T-helper 17 cell (primary cell): ENCODE data around the gene ANKS1B. TPM values are rescaled to one million over a fixed set of nuclear protein-coding genes. Genes with fewer than 3 reads are reported as not detected.
"Not testable (repeated sequence)": the region's sequence is repeated elsewhere in the genome, so short reads cannot be mapped to it uniquely, and the experiment has no call there.

Experiments
- ATAC-seq: fragments of 150-1000 bp; cut with Tn5 transposase; 2 replicates; pipeline ENCODE4 v1.10.0; 2021; ENCODE audit warnings: mild to moderate bottlenecking, moderate library complexity
- DNase-seq, 3 donors: peaks; one replicate each; pipeline versions ENCODE4 v3.0.0 to v3.0.0-alpha.2; 2020 to 2021
- H3K9me3 ChIP-seq: one replicate; pipeline ENCODE4 v1.7.0; 2013; ENCODE audit warnings: low read length, mild to moderate bottlenecking; ENCODE audit not compliant: control insufficient read depth, poor library complexity, severe bottlenecking
- H3K27ac Mint-ChIP-seq: one replicate; pipeline ENCODE4 v1.8.0; 2022; ENCODE audit warnings: mild to moderate bottlenecking, moderate library complexity, mixed read lengths
- H3K27me3 Mint-ChIP-seq: one replicate; pipeline ENCODE4 v1.8.0; 2022; ENCODE audit warnings: mixed read lengths
- H3K36me3 Mint-ChIP-seq: one replicate; pipeline ENCODE4 v1.8.0; 2022; ENCODE audit warnings: low read depth, mixed read lengths
- H3K4me1 Mint-ChIP-seq: one replicate; pipeline ENCODE4 v1.8.0; 2022; ENCODE audit warnings: mild to moderate bottlenecking, mixed read lengths
- H3K4me3 Mint-ChIP-seq: one replicate; pipeline ENCODE4 v1.8.0; 2022; ENCODE audit warnings: mild to moderate bottlenecking, moderate library complexity, mixed read lengths
- total RNA-seq, 4 donors: library from RNA in 2 of 4; stranded (reverse) in 2 of 4; gene quantifications; one replicate each; pipeline ENCODE4 v1.2.3 and lab custom pipeline; 2022 to 2026

Gene ANKS1B
- 1 to 10 TPM in 1 of 2 donors, under 1 TPM in 1; 0.35 to 1.2 TPM for total RNA-seq
- 0.81 to 1.7 reads per million in 2 donors for total RNA-seq (lab: John Stamatoyannopoulos, UW)

DNA sequence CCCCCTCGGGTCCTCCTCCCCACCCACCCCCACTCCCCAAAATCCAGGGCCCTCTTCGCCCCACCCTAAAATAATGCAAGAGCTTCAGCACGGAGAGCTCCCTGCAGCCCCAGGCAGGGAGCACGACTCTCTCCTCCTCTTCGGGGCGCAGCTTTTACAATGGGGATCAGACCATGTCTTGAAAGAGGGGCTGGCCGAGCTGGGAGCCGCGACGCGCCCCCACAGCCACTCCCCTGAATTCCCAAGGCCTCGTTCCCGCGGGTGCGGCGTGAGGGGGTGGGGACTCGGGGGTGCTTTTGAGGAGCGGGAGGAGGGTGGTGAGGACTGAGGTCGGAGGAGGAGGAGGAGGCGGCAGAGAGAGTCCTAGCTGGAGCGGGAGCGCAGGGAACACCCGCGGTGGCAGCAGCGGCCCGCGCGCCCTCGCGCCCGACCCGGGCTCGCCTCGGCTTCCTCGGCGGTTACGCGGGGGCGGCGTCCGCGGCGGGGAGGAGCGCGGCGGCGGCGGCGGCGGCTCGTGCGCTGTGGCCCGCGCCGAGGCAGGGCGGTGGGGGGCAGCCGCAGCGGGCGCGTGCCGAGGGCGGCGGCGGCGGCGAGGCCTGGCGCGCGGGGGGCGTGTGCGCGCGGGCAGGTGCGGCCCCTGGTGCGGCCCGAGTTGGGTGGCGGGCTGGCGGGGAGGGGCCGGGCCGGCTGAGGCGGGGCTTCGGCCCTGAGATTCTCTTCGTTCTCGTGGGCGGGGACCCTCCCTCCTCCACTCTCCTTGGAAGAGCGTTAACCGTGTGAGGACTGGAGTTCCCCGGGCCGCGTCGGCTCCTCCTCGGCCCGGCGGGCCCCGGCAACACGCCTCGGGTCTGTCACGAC, at the start of gene ANKS1B:
ANKS1B (minus strand) TSS at position 666 of the 858 bp plus-strand sequence. CDS start 699 bp downstream, outside the sequence.
- DNase-seq, result no peak
- H3K9me3 ChIP-seq, result no peaks in the 10 kb centered on the region
- Mint-ChIP-seq H3K4me1 (peaks cover 4% of the 10 kb centered on the region), H3K27ac (peak within 1 kb of the TSS; percentile 39), H3K36me3 (peaks cover 2% of the 10 kb centered on the region), H3K4me3 (peak within 1 kb of the TSS; percentile 81), H3K27me3 (peaks cover 61% of the 10 kb centered on the region)
- ATAC-seq, result no peak

- no peaks in the 10 kb centered on the region for H3K4me1 Mint-ChIP-seq
- peaks cover 3% of the 10 kb centered on the region for H3K36me3 Mint-ChIP-seq
- DNase-seq, result no peak
- no peak overlapping the region for H3K27ac Mint-ChIP-seq
- H3K9me3 ChIP-seq, result no peaks in the 10 kb centered on the region
- H3K4me3 Mint-ChIP-seq, result no peak overlapping the region
- H3K27me3 Mint-ChIP-seq, result no peaks in the 10 kb centered on the region
- ATAC-seq, result no peak
Observed at GRCh38 chr12:100031836-100032235, 47.1 kb upstream of the ANKS1B start.

DNA sequence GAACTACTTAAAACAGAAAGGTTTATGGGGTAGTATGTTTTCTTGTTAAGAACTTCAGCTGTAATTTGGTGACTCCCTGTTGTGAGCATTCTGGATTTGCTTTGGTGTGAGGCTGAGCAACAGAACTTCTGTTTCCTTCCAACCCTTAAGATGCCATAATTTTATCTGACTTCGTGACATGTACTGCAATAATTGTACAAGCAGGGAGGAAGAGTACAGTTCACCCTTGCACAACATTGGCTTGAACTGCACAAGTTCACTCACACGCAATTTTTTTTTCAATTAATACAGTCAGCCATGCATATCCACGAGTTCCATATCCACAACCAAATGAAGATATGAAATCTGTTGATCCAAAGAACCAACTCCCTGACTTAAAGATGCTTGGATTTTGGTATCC, 42.9 kb upstream of the ANKS1B start:
- no peaks in the 10 kb centered on the region for H3K4me1 Mint-ChIP-seq
- no peaks in the 10 kb centered on the region for H3K27me3 Mint-ChIP-seq
- no peak overlapping the region for H3K27ac Mint-ChIP-seq
- DNase-seq (no peak), ATAC-seq (no peak)
- H3K4me3 Mint-ChIP-seq, result no peak overlapping the region
- H3K9me3 ChIP-seq, result no peaks in the 10 kb centered on the region
- H3K36me3 Mint-ChIP-seq, result no peaks in the 10 kb centered on the region

DNA sequence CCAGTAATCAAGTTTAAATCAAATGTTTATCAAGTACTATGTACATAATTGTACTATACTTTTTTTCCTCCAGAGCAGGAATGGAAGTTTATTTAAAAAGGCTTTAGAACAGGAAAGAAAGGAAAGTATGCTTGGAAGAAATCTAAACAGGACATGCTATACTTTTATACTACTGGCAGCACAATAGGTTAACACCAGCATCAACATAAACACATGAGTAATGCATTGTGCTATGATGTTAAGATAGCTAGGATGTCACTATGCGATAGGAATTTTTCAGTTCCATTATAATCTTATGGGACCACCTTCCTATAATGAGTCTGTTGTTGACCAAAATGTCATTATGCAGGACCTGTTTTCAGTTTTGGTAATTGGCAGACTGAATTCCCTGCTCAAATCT, 41.5 kb upstream of the ANKS1B start:
- no peak for DNase-seq
- no peaks in the 10 kb centered on the region for H3K27me3 Mint-ChIP-seq
- H3K27ac Mint-ChIP-seq, result no peak overlapping the region
- ATAC-seq, result no peak
- no peak overlapping the region for H3K4me3 Mint-ChIP-seq
- H3K36me3 Mint-ChIP-seq, result peaks cover 2% of the 10 kb centered on the region
- no peaks in the 10 kb centered on the region for H3K9me3 ChIP-seq
- H3K4me1 Mint-ChIP-seq, result no peaks in the 10 kb centered on the region

GRCh38 chr12:100024974-100025555, 40.3 kb upstream of the ANKS1B start:
- no peak overlapping the region for H3K27ac Mint-ChIP-seq
- H3K4me1 Mint-ChIP-seq, result no peaks in the 10 kb centered on the region
- ATAC-seq, result no peak

GRCh38 chr12:100020370-100020769, 35.6 kb upstream of the ANKS1B start:
- no peaks in the 10 kb centered on the region for H3K27me3 Mint-ChIP-seq
- no peaks in the 10 kb centered on the region for H3K4me1 Mint-ChIP-seq
- DNase-seq (no peak), ATAC-seq (no peak)
- H3K4me3 Mint-ChIP-seq, result no peak overlapping the region
- H3K27ac Mint-ChIP-seq, result no peak overlapping the region
- no peaks in the 10 kb centered on the region for H3K9me3 ChIP-seq
- peaks cover 4% of the 10 kb centered on the region for H3K36me3 Mint-ChIP-seq

More at GRCh38 chr12:100024974-100025555, 40.3 kb upstream of the ANKS1B start:
- no peaks in the 10 kb centered on the region for H3K27me3 Mint-ChIP-seq
- no peaks in the 10 kb centered on the region for H3K9me3 ChIP-seq
- no peak for DNase-seq
- H3K4me3 Mint-ChIP-seq, result no peak overlapping the region
- H3K36me3 Mint-ChIP-seq, result peaks cover 2% of the 10 kb centered on the region

GRCh38 chr12:100017056-100017455, 32.3 kb upstream of the ANKS1B start:
- ATAC-seq (no peak), DNase-seq (no peak)
- H3K27ac Mint-ChIP-seq, result no peak overlapping the region
- H3K4me3 Mint-ChIP-seq, result no peak overlapping the region
- H3K9me3 ChIP-seq, result no peaks in the 10 kb centered on the region
- H3K27me3 Mint-ChIP-seq, result no peaks in the 10 kb centered on the region
- peaks cover 8% of the 10 kb centered on the region for H3K36me3 Mint-ChIP-seq
- no peaks in the 10 kb centered on the region for H3K4me1 Mint-ChIP-seq

DNA sequence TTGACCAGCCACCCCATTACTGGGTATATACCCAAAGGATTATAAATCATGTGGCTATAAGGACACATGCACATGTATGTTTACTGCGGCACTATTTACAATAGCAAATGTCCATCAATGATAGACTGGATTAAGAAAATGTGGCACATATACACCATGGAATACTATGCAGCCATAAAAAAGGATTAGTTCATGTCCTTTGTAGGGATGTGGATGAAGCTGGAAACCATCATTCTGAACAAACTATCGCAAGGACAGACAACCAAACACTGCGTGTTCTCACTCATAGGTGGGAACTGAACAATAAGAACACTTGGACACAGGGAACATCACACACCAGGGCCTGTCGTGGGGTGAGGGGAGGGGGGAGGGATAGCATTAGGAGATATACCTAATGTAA, 31.6 kb upstream of the ANKS1B start:
- not testable (repeated sequence) for H3K27ac Mint-ChIP-seq, H3K4me1 Mint-ChIP-seq, H3K9me3 ChIP-seq, H3K4me3 Mint-ChIP-seq, DNase-seq, ATAC-seq, H3K27me3 Mint-ChIP-seq, H3K36me3 Mint-ChIP-seq

DNA sequence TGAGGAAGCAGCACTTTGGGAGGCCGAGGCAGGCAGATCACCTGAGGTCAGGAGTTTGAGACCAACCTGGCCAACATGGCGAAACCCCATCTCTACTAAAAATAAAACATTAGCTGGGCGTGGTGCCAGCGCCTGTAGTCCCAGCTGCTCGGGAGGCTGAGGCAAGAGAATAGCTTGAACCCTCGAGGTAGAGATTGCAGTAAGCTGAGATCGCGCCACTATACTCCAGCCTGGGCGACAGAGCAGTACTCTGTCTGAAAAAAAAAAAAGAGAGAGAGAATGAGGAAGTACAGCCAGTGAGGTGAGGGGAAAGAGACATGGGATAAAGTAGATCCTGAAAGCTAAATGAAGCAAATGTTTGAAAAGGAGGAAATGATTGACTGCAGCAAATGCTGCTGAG, 21.1 kb upstream of the ANKS1B start:
- DNase-seq, ATAC-seq, H3K4me3 Mint-ChIP-seq, H3K36me3 Mint-ChIP-seq, H3K4me1 Mint-ChIP-seq, H3K27me3 Mint-ChIP-seq, H3K27ac Mint-ChIP-seq, H3K9me3 ChIP-seq: not testable (repeated sequence)

DNA sequence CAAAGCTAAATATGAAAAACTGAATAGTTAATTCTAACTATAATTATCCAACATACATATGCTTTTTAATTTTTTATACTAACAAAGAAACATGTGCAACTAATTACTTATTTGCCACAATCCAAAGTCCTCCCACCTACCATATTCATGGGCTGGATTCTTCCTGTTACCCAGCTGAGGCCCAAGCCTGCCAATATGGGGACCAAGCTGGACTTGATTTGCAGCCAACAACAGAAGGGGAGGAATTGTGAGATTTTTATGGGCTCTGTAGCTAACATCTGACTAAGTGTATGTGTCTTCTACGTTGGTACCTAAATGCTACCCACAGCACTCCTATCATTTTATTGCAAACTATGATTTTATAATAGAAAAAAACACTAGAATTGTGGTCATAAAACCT, 13.1 kb upstream of the ANKS1B start:
- no peaks in the 10 kb centered on the region for H3K36me3 Mint-ChIP-seq
- H3K4me3 Mint-ChIP-seq, result no peak overlapping the region
- no peaks in the 10 kb centered on the region for H3K9me3 ChIP-seq
- no peak for ATAC-seq
- no peaks in the 10 kb centered on the region for H3K27me3 Mint-ChIP-seq
- no peak for DNase-seq
- H3K27ac Mint-ChIP-seq, result no peak overlapping the region
- no peaks in the 10 kb centered on the region for H3K4me1 Mint-ChIP-seq

DNA sequence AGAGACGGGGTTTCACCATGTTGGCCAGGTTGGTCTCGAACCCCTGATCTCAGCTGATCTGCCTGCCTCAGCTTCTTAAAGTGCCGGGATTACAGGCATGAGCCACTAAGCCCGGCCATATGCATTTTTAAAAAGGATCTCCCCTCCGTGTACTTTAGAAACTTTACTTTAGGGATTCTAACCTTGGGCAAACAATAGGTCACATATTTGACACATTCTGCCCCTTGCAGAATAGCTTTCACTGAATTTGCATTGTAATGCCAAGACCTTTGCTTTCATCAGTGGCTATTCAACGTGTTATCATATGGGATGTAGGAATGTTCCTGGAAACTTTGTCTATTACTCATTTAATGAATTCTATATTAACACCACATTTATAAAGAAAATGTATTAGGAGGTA, 11.4 kb upstream of the ANKS1B start:
- no peaks in the 10 kb centered on the region for H3K4me1 Mint-ChIP-seq
- H3K36me3 Mint-ChIP-seq, result no peaks in the 10 kb centered on the region
- no peak for ATAC-seq

DNA sequence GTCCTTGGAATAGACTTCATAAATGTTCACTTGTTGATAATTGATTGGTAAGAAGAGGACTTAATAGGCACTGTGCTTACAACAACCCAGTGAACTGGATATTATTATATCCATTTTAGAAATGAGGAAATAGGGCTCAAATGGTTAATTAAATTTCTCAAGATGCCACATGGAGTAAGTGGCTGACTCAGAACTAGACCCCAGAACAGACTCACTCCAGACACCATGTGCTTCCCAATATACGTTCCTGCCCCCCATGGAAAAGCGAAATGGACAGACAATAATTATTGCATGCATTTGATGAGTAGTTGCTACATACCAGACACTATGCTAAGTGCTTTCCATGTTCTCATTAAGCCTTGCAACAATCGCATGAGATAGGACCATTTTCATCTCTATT, 895 bp upstream of the ANKS1B start:
- Mint-ChIP-seq H3K4me1 (peaks cover 4% of the 10 kb centered on the region), H3K36me3 (peaks cover 2% of the 10 kb centered on the region), H3K27ac (no peak overlapping the region), H3K4me3 (peak overlapping the region; percentile 74), H3K27me3 (peaks cover 57% of the 10 kb centered on the region)
- DNase-seq, result no peak
- no peaks in the 10 kb centered on the region for H3K9me3 ChIP-seq
- no peak for ATAC-seq

More for the DNA sequence above, 11.4 kb upstream of the ANKS1B start:
- Mint-ChIP-seq H3K27ac (no peak overlapping the region), H3K27me3 (no peaks in the 10 kb centered on the region), H3K4me3 (no peak overlapping the region)
- DNase-seq, result no peak
- no peaks in the 10 kb centered on the region for H3K9me3 ChIP-seq

DNA sequence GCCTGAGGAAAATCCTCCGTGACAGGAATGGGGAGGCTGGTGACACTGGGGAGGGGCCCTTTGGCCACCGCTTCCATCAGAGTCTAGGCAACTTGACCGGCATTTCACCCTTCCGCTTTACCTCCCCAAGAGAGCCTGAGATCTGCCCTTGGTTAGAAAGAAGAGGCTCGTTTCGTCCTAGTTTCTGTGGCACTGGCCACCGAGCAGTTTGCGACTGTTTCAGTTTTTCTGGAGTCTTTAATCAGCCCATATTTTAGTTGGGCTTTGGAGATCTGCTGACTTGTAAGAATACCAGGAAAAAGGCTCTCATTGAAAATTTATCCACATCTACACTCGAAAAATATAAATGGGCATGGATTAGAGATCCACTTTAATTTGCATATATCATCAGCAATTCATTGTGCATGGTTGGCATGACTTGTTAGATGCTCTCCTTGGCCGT, 414 bp upstream of the ANKS1B start:
- H3K27ac Mint-ChIP-seq, result no peak overlapping the region
- H3K4me1 Mint-ChIP-seq, result peaks cover 4% of the 10 kb centered on the region
- peaks cover 62% of the 10 kb centered on the region for H3K27me3 Mint-ChIP-seq
- peak overlapping the region; percentile 74 for H3K4me3 Mint-ChIP-seq
- no peak for DNase-seq
- H3K9me3 ChIP-seq, result no peaks in the 10 kb centered on the region
- no peak for ATAC-seq
- peaks cover 2% of the 10 kb centered on the region for H3K36me3 Mint-ChIP-seq
